HL-60 (cell line): Measurements from ENCODE around the gene EIF1AY.

ENCODE experiments used
- CTCF ChIP-seq: IDR thresholded peaks from one replicate; pipeline ENCODE4 v1.5.1; 2011; ENCODE audit warnings: low read length, control low read depth, inconsistent platforms; ENCODE audit not compliant: insufficient read depth
- GABPA ChIP-seq: IDR thresholded peaks from 2 replicates; pipeline ENCODE4 v1.6.1; 2012; ENCODE audit warnings: low read depth
- POLR2AphosphoS5 ChIP-seq: IDR thresholded peaks from 2 replicates; pipeline ENCODE4 v1.6.1; 2012; ENCODE audit warnings: low read depth
- REST ChIP-seq: IDR thresholded peaks from 2 replicates; pipeline ENCODE4 v1.6.1; 2012; ENCODE audit warnings: low read depth; ENCODE audit not compliant: insufficient replicate concordance
- SPI1 ChIP-seq: IDR thresholded peaks from 2 replicates; pipeline ENCODE4 v1.6.1; 2012; ENCODE audit warnings: low read depth, mild to moderate bottlenecking, borderline replicate concordance

- TF ChIP-seq CTCF (no peak), REST (no peak), POLR2AphosphoS5 (no peak), GABPA (no peak), SPI1 (no peak)
Observed at GRCh38 chrY:20538186-20538585, 37.4 kb upstream of the EIF1AY start.
